ENCODE data around the gene YPEL5. TPM values are rescaled to one million over a fixed set of nuclear protein-coding genes. Genes with fewer than 3 reads are reported as not detected.
"Not testable (repeated sequence)": the region's sequence is repeated elsewhere in the genome, so short reads cannot be mapped to it uniquely, and the experiment has no call there.

The YPEL5 gene
- polyA plus RNA-seq, result 10 to 100 TPM; 29.6 to 95.9 (median 76.2) TPM
- long read RNA-seq, donor 1, result 0 reads
- long read RNA-seq, donor 2, transcript YPEL5-201 (3 exons, 2,182 nt), result major isoform, 5 of 7 reads
- long read RNA-seq, donor 2, partial matches to known transcripts, result 0 of 7 reads
- long read RNA-seq, donor 2, other reads (novel, unspliced or antisense), result 0 of 7 reads
- long read RNA-seq, donor 3, transcript YPEL5-210 (2 exons, 935 nt), result minor isoform, 5 of 73 reads
- long read RNA-seq, donor 3, transcript YPEL5-201 (3 exons, 2,182 nt), result major isoform, 14 of 73 reads
- long read RNA-seq, donor 3, partial matches to known transcripts, result 51 of 73 reads
- long read RNA-seq, donor 3, other reads (novel, unspliced or antisense), result 0 of 73 reads
- long read RNA-seq, donor 4, partial matches to known transcripts, result 0 of 1 reads
- long read RNA-seq, donor 4, other reads (novel, unspliced or antisense), result 0 of 1 reads
- long read RNA-seq, donor 5, partial matches to known transcripts, result 0 of 4 reads
- long read RNA-seq, donor 5, other reads (novel, unspliced or antisense), result 0 of 4 reads
- long read RNA-seq, donor 6, transcript YPEL5-201 (3 exons, 2,182 nt), result major isoform, 22 of 26 reads
- long read RNA-seq, donor 6, partial matches to known transcripts, result 0 of 26 reads
- long read RNA-seq, donor 6, other reads (novel, unspliced or antisense), result 0 of 26 reads
- long read RNA-seq, donor 7, result 0 reads
- long read RNA-seq, donor 8, partial matches to known transcripts, result 0 of 5 reads
- long read RNA-seq, donor 8, other reads (novel, unspliced or antisense), result 0 of 5 reads
- long read RNA-seq, donor 9, transcript YPEL5-201 (3 exons, 2,182 nt), result major isoform, 5 of 5 reads
- long read RNA-seq, donor 9, partial matches to known transcripts, result 0 of 5 reads
- long read RNA-seq, donor 9, other reads (novel, unspliced or antisense), result 0 of 5 reads
- long read RNA-seq, donor 10, transcript YPEL5-201 (3 exons, 2,182 nt), result major isoform, 34 of 89 reads
- long read RNA-seq, donor 10, partial matches to known transcripts, result 50 of 89 reads
- long read RNA-seq, donor 10, other reads (novel, unspliced or antisense), result 0 of 89 reads

DNA sequence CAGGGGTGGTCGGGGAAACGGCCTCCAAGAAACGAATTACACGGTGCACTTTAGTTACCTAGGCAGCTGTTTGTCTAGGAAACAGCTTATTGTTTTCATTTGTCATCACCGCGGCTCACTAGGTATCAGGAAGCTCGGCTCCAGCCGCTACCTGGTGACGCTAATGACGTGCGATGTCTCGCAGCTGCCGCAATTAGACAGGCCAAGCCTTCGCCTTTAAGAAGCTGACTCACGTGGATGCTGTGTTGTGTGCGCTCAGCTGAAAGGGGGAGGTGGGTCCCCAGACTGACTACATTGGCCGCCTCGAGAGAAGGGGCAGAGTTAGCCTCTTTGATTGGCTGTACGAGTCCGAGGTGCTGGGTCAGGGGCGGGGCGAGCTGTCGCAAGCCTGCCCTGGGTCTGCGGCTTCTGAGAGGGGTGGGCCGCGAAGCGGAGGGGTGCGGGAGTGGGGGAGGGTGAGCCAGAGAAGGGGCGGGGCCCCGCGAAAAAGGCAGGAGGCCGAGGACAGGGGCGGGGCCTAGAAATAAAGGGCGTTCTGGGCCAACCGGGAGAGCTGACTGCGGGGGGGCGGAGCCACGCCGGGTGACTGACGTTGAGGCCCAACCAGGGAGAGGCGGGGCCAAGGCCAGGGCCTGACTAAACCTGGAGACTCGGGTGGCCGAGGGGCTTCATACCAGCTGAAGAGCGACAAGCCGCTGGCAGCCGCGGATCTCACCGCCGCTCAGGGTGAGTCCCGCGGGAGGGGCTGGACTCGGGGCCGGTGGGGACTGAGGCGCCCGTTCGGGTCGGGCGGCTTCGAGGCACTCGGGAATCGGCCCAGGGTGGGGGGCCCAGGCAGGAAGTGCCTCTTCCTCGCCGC is at the start of gene YPEL5:
TSS of gene YPEL5 (plus strand) at position 671 of the 859 bp plus-strand sequence. CDS start 9,645 bp downstream, outside the sequence.
- Histone ChIP-seq H3K4me3 (ENCODE audit: low read depth in 1 of 3, low read length in 3 of 3) (peak within 1 kb of the TSS; percentile 89 to 100 (median 99)), H3K36me3 (ENCODE audit: control insufficient read depth in 3 of 3, insufficient read depth in 2 of 3, low read depth in 1 of 3, low read length in 3 of 3) (peaks cover 0 to 3% (median 0%) of the 10 kb centered on the region in 3 donors), H3K27ac (ENCODE audit: low read depth in 1 of 3, low read length in 2 of 3) (peak within 1 kb of the TSS; percentile 94 to 100 (median 99)), H3K4me1 (ENCODE audit: control insufficient read depth in 3 of 3, insufficient read depth in 2 of 3, low read depth in 1 of 3, low read length in 2 of 3) (peaks cover 0 to 12% (median 0%) of the 10 kb centered on the region in 3 donors), H3K9me3 (ENCODE audit: control insufficient read depth in 2 of 2, insufficient read depth in 1 of 2, low read depth in 1 of 2, low read length in 1 of 2) (no peaks in the 10 kb centered on the region), H3K27me3 (ENCODE audit: control insufficient read depth in 3 of 3, insufficient read depth in 3 of 3, low read length in 3 of 3) (no peaks in the 10 kb centered on the region)
- DNase-seq (peak; percentile 99 to 100), FAIRE-seq (peak; percentile 23)
- WGBS, 3 donors, result 0 to 1% (median 0%) methylated on average over 38 to 63 of the region's 63 CpGs

DNA sequence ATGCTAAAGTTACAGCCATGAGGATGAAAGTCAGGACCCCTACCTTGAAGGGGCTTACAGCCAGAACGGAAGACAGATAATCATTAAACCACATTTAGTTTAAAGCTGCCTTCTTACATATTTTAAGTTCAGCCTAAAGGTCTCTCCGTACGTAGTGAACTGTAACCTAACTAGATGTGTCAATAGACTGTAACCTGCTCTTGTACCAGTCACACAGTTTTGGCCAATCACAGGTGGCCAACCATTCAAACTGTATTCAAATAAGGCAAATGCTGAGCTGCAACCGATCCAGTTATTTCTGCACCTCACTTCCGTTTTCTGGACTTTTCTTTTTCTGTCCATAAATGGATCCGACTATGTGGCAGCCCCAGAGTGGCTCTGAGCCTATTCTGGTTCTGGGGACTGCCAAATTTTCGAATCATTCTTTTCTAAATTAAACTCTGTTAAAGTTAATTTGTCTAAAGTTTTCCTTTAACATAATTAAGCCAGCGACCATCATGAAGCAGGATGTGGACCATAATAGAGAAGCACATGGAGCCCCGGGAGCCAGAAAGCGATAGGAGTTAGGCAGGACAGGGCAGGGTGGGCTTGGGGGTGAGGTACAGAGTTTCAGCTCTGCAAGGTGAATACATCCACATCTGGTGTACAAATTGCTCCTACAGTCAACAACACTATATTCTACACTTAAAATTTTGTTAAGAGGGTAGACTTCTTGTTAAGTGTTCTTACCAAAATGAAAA is 48.4 kb upstream of the YPEL5 start:
- 66 to 79% (median 73%) methylated on average over 10 of the region's 10 CpGs for WGBS, 3 donors

DNA sequence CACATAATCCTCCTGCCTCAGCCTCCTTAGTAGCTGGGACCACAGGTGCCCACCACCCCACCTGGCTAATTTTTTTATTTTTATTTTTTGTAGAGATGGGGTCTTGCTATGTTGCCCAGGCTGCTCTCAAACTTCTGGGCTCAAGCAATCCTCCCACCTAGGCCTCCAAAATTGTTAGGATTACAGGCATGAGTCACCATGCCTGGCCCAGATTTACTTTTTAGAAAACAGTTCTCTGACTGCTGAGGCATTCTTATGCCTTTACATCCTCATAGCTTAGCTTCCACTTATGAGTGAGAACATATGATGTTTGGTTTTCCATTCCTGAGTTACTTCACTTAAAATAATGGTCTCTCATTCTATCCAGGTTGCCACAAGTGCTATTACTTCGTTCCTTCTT is 47.4 kb upstream of the YPEL5 start:
- H3K27ac ChIP-seq (ENCODE audit: low read depth in 1 of 3, low read length in 2 of 3); H3K4me3 ChIP-seq (ENCODE audit: low read depth in 1 of 3, low read length in 3 of 3); H3K9me3 ChIP-seq (ENCODE audit: control insufficient read depth in 2 of 2, insufficient read depth in 1 of 2, low read depth in 1 of 2, low read length in 1 of 2); H3K36me3 ChIP-seq (ENCODE audit: control insufficient read depth in 3 of 3, insufficient read depth in 2 of 3, low read depth in 1 of 3, low read length in 3 of 3); H3K4me1 ChIP-seq (ENCODE audit: control insufficient read depth in 3 of 3, insufficient read depth in 2 of 3, low read depth in 1 of 3, low read length in 2 of 3); DNase-seq; FAIRE-seq; H3K27me3 ChIP-seq (ENCODE audit: control insufficient read depth in 3 of 3, insufficient read depth in 3 of 3, low read length in 3 of 3): not testable (repeated sequence)
- WGBS, 3 donors, result 65 to 73% (median 72%) methylated on average over 1 of the region's 1 CpG

More for the DNA sequence above, 48.4 kb upstream of the YPEL5 start:
- Histone ChIP-seq H3K4me1 (ENCODE audit: control insufficient read depth in 3 of 3, insufficient read depth in 2 of 3, low read depth in 1 of 3, low read length in 2 of 3) (no peaks in the 10 kb centered on the region), H3K27ac (ENCODE audit: low read depth in 1 of 3, low read length in 2 of 3) (no peak overlapping the region), H3K27me3 (ENCODE audit: control insufficient read depth in 3 of 3, insufficient read depth in 3 of 3, low read length in 3 of 3) (peaks cover 0 to 4% (median 3%) of the 10 kb centered on the region in 3 donors), H3K4me3 (ENCODE audit: low read depth in 1 of 3, low read length in 3 of 3) (no peak overlapping the region), H3K9me3 (ENCODE audit: control insufficient read depth in 2 of 2, insufficient read depth in 1 of 2, low read depth in 1 of 2, low read length in 1 of 2) (no peaks in the 10 kb centered on the region), H3K36me3 (ENCODE audit: control insufficient read depth in 3 of 3, insufficient read depth in 2 of 3, low read depth in 1 of 3, low read length in 3 of 3) (no peaks in the 10 kb centered on the region)
- no peak for FAIRE-seq
- no peak for DNase-seq

DNA sequence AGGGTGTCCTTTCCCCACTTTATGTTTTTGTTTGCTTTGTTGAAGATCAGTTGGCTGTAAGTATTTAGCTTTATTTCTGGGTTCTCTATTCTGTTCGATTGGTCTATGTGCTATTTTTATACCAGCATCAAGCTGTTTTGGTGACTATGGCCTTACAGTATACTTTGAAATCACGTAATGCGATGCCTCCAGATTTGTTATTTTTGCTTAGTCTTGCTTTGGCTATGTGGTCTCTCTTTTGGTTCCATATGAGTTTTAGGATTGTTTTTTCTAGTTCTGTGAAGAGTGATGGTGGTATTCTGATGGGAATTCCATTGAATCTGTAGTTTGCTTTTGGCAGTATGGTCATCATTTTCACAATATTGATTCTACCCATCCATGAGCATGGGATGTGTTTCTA is 46.1 kb upstream of the YPEL5 start:
- H3K27ac ChIP-seq (ENCODE audit: low read depth in 1 of 3, low read length in 2 of 3); H3K27me3 ChIP-seq (ENCODE audit: control insufficient read depth in 3 of 3, insufficient read depth in 3 of 3, low read length in 3 of 3); DNase-seq; FAIRE-seq; H3K4me3 ChIP-seq (ENCODE audit: low read depth in 1 of 3, low read length in 3 of 3); H3K4me1 ChIP-seq (ENCODE audit: control insufficient read depth in 3 of 3, insufficient read depth in 2 of 3, low read depth in 1 of 3, low read length in 2 of 3); H3K36me3 ChIP-seq (ENCODE audit: control insufficient read depth in 3 of 3, insufficient read depth in 2 of 3, low read depth in 1 of 3, low read length in 3 of 3); H3K9me3 ChIP-seq (ENCODE audit: control insufficient read depth in 2 of 2, insufficient read depth in 1 of 2, low read depth in 1 of 2, low read length in 1 of 2): not testable (repeated sequence)
- 79 to 90% (median 82%) methylated on average over 3 of the region's 3 CpGs for WGBS, 3 donors

DNA sequence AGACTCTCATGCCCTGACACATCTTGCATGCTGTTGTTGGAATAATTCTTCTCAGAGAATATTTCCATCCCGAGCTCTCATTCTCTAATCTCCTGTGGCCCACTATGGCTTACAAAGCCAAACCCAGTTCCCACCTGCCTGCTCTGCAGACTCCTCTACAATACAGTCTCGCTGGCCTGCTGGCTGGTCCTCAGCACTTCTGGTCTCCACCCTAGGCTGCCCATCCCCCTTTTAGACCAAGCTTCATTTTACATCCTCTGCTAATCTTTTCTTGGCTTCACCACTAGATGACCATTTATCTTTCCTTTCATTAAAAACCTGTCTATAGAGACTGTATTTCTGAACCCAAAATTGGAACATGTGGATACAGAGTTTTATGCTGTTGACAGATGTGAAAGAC is 42.5 kb upstream of the YPEL5 start:
- Histone ChIP-seq H3K27me3 (ENCODE audit: control insufficient read depth in 3 of 3, insufficient read depth in 3 of 3, low read length in 3 of 3) (peaks cover 0 to 2% (median 0%) of the 10 kb centered on the region in 3 donors), H3K9me3 (ENCODE audit: control insufficient read depth in 2 of 2, insufficient read depth in 1 of 2, low read depth in 1 of 2, low read length in 1 of 2) (no peaks in the 10 kb centered on the region), H3K4me1 (ENCODE audit: control insufficient read depth in 3 of 3, insufficient read depth in 2 of 3, low read depth in 1 of 3, low read length in 2 of 3) (no peaks in the 10 kb centered on the region), H3K36me3 (ENCODE audit: control insufficient read depth in 3 of 3, insufficient read depth in 2 of 3, low read depth in 1 of 3, low read length in 3 of 3) (no peaks in the 10 kb centered on the region), H3K4me3 (ENCODE audit: low read depth in 1 of 3, low read length in 3 of 3) (no peak overlapping the region), H3K27ac (ENCODE audit: low read depth in 1 of 3, low read length in 2 of 3) (no peak overlapping the region)
- 70 to 80% (median 71%) methylated on average over 2 of the region's 2 CpGs for WGBS, 3 donors
- no peak for DNase-seq
- no peak for FAIRE-seq

DNA sequence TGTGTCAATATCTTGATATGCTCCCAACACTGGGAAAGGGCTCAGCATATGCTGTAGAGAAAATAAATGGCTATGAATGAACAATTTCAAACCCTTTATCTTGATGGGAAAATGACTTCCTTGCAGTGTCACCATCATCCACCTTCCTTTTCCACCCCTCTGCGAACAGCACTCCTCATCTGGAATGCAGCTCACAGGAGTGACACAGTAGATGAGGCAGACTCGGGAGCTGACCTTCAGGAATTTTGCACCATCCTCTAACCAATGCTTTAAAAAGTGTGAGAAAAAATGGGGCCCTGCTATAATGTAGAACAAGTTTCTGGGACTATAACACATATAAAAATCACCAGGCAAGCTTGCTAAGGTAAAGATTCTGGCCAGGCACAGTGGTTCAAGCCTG is 41.3 kb upstream of the YPEL5 start:
- no peak for FAIRE-seq

DNA sequence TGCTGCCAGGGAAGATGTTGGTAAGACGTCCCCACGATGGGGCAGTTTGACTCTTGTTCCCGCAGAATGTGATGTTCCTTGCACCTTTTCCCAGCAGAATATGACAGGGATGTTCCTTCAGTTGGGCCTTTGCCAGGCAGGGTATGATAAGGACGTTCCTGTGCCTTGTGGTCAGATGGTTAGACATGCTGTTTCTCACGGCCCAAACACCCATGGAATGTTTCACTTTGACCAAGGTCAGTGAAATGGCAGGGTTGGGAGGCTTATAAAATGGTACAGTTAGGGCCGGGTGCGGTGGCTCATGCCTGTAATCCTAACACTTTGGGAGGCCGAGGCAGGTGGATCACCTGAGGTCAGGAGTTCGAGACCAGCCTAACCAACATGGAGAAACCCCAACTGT is 40.3 kb upstream of the YPEL5 start:
- FAIRE-seq (no peak), DNase-seq (no peak)
- no peaks in the 10 kb centered on the region for H3K9me3 ChIP-seq (ENCODE audit: control insufficient read depth in 2 of 2, insufficient read depth in 1 of 2, low read depth in 1 of 2, low read length in 1 of 2)
- no peaks in the 10 kb centered on the region for H3K4me1 ChIP-seq (ENCODE audit: control insufficient read depth in 3 of 3, insufficient read depth in 2 of 3, low read depth in 1 of 3, low read length in 2 of 3)
- H3K27me3 ChIP-seq (ENCODE audit: control insufficient read depth in 3 of 3, insufficient read depth in 3 of 3, low read length in 3 of 3), result peaks cover 0 to 2% (median 0%) of the 10 kb centered on the region in 3 donors
- no peak overlapping the region for H3K27ac ChIP-seq (ENCODE audit: low read depth in 1 of 3, low read length in 2 of 3)
- H3K36me3 ChIP-seq (ENCODE audit: control insufficient read depth in 3 of 3, insufficient read depth in 2 of 3, low read depth in 1 of 3, low read length in 3 of 3), result no peaks in the 10 kb centered on the region
- H3K4me3 ChIP-seq (ENCODE audit: low read depth in 1 of 3, low read length in 3 of 3), result no peak overlapping the region
- 77 to 83% (median 80%) methylated on average over 9 of the region's 9 CpGs for WGBS, 3 donors

More for the DNA sequence above, 41.3 kb upstream of the YPEL5 start:
- no peaks in the 10 kb centered on the region for H3K9me3 ChIP-seq (ENCODE audit: control insufficient read depth in 2 of 2, insufficient read depth in 1 of 2, low read depth in 1 of 2, low read length in 1 of 2)
- peaks cover 0 to 2% (median 0%) of the 10 kb centered on the region in 3 donors for H3K27me3 ChIP-seq (ENCODE audit: control insufficient read depth in 3 of 3, insufficient read depth in 3 of 3, low read length in 3 of 3)
- H3K27ac ChIP-seq (ENCODE audit: low read depth in 1 of 3, low read length in 2 of 3), result no peak overlapping the region
- no peaks in the 10 kb centered on the region for H3K36me3 ChIP-seq (ENCODE audit: control insufficient read depth in 3 of 3, insufficient read depth in 2 of 3, low read depth in 1 of 3, low read length in 3 of 3)
- no peak for DNase-seq
- no peak overlapping the region for H3K4me3 ChIP-seq (ENCODE audit: low read depth in 1 of 3, low read length in 3 of 3)
- 85 to 98% (median 86%) methylated on average over 2 of the region's 2 CpGs for WGBS, 3 donors
- no peaks in the 10 kb centered on the region for H3K4me1 ChIP-seq (ENCODE audit: control insufficient read depth in 3 of 3, insufficient read depth in 2 of 3, low read depth in 1 of 3, low read length in 2 of 3)

Measured in small intestine (tissue), 16 donors.